ENCODE results near the gene UBE2J2. TPM values are rescaled to one million over a fixed set of nuclear protein-coding genes. Genes with fewer than 3 reads are reported as not detected.

Gene UBE2J2
- total and polyA plus RNA-seq, 2 of the 8 experiments (the other 6 are each of a cell fraction or from before 2014, with no cell fraction given) = 33.6 to 67.9 TPM

DNA sequence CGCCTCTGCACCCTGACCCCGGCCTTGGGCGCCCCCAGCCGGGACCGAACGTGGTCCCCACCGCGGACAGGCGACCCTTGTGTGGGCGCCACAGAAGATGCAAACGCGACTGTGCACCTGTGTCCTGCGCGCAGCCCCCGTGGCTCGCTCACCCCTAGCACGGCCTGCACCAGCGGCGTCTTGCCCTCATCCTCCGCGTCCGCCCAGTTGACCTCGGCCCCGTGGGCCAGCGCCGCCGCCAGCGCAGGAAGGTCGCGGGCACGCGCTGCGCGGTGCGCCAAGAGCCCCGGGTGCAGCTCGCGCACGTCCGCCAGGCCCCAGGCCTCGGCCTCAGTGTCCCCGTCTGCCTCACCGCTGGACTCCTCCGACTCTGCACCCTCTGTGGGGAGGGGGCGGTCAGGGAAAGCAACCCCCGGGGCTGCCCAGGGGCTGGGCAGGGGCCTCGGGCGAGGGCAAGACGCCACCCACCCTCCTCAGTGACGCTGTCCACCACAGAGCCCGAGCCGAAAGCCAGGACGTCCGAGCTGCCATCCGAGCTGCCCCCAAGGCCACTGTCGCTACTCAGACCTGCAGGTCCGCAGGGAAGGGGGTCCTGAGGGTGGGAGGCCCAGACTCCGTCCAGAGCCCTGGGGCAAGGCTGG lies 20.7 kb upstream of the UBE2J2 start (continued):
- TF ChIP-seq SIX5 (IDR thresholded peaks at IDR 0.05; ENCODE audit: low read depth, low read length) (no peak), RXRA (IDR thresholded peaks at IDR 0.05; ENCODE audit: insufficient read depth, low read depth, low read length) (no peak), KDM4A (IDR thresholded peaks at IDR 0.05; ENCODE audit: low read depth, low read length, severe bottlenecking) (no peak)

Measured in H1 (cell line).